ENCODE measurements around the gene CCDC154.

The CCDC154 gene

GRCh38 chr16:1461146-1461545 is 16.8 kb upstream of the CCDC154 start:
- Histone ChIP-seq H3K36me3 (peaks cover 19% of the 10 kb centered on the region), H3K4me3 (ENCODE audit: low read depth, low read length) (no peak overlapping the region), H3K4me1 (no peaks in the 10 kb centered on the region), H3K9me3 (no peaks in the 10 kb centered on the region), H3K27me3 (no peaks in the 10 kb centered on the region)
- no peak for TF ChIP-seq CTCF (IDR thresholded peaks at IDR 0.05; ENCODE audit: low read depth, low read length)
- peak; percentile 32 for DNase-seq

DNA sequence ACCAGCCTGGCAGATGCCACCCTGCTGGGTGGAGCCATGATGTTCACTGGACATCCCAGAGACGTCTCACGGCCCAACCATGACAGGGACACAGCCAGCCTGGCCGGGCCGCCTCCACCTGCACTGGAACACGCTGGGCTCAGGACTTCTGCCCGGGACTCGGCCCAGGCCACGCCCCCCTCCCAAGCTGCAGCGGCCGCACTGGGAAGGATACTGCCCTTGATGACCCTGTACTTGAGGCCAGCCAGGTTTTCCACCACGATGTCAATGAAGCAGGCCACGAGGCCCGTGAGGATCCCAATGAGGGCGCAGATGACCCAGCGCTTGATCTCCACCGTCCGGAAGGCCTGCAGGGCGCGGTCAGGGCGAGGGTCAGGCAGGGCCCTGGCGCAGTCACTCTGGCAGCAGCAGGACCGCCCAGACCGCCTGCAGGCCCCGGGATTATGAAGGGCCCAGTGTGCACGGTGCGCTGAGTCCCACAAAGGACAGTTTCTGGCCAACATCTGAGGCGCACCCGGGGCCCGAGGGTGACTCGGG is 16.3 kb upstream of the CCDC154 start:
- Histone ChIP-seq H3K9me3 (no peaks in the 10 kb centered on the region), H3K27me3 (no peaks in the 10 kb centered on the region), H3K4me3 (ENCODE audit: low read depth, low read length) (no peak overlapping the region), H3K4me1 (no peaks in the 10 kb centered on the region), H3K36me3 (peaks cover 19% of the 10 kb centered on the region)
- no peak for DNase-seq
- TF ChIP-seq CTCF (IDR thresholded peaks at IDR 0.05; ENCODE audit: low read depth, low read length), result no peak

- no peak for TF ChIP-seq CTCF (IDR thresholded peaks at IDR 0.05; ENCODE audit: low read depth, low read length)
- DNase-seq, result no peak
- Histone ChIP-seq H3K9me3 (no peaks in the 10 kb centered on the region), H3K4me3 (ENCODE audit: low read depth, low read length) (no peak overlapping the region), H3K4me1 (no peaks in the 10 kb centered on the region), H3K36me3 (peaks cover 19% of the 10 kb centered on the region), H3K27me3 (no peaks in the 10 kb centered on the region)
These were observed 15.6 kb upstream of the CCDC154 start for GRCh38 chr16:1459967-1460366.

- Histone ChIP-seq H3K4me1 (no peaks in the 10 kb centered on the region), H3K4me3 (ENCODE audit: low read depth, low read length) (no peak overlapping the region), H3K36me3 (peaks cover 19% of the 10 kb centered on the region), H3K27me3 (no peaks in the 10 kb centered on the region), H3K9me3 (no peaks in the 10 kb centered on the region)
- DNase-seq, result no peak
- no peak for TF ChIP-seq CTCF (IDR thresholded peaks at IDR 0.05; ENCODE audit: low read depth, low read length)
These were observed 14.6 kb upstream of the CCDC154 start for GRCh38 chr16:1458977-1459341.

- Histone ChIP-seq H3K36me3 (peaks cover 22% of the 10 kb centered on the region), H3K27me3 (no peaks in the 10 kb centered on the region), H3K9me3 (no peaks in the 10 kb centered on the region), H3K4me3 (ENCODE audit: low read depth, low read length) (no peak overlapping the region), H3K4me1 (no peaks in the 10 kb centered on the region)
- TF ChIP-seq CTCF (IDR thresholded peaks at IDR 0.05; ENCODE audit: low read depth, low read length), result no peak
- DNase-seq, result no peak
These were observed 14.1 kb upstream of the CCDC154 start for GRCh38 chr16:1458336-1458976.

DNA sequence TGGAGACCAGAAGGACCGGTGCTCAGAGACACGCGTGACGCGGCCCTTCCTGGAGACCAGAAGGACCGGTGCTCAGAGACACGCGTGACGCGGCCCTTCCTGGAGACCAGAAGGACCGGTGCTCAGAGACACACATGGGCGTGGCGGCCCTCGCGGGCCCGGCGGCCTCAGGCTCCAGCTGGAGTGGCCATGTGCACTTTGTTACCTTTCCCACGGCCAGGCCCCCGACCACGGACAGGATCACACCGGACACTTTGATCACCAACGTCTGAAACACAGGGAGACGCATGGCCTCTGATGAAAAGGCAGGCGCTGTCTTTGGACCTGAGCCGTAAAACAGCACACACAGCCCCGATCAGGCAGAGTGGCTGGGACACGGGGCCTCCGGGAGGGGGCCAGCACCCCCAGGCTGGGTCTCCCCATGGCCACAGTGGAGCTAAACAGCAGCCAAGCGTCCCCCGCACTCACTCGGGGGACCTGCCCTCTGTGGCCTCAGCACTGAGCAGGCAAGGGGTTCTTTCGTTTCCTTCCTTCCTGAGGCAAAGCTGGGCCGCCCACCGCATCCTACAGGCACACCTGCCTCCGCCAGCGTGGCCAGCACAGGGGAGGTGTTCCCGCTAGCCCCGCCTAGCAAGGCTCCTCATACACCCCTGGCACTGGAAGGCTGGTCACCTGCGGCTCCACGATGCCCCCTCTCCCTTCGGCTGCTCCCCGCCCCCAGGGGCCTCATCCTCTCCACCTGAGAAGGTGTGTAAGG is 13.3 kb upstream of the CCDC154 start:
- Histone ChIP-seq H3K9me3 (no peaks in the 10 kb centered on the region), H3K27me3 (no peaks in the 10 kb centered on the region), H3K4me1 (no peaks in the 10 kb centered on the region), H3K4me3 (ENCODE audit: low read depth, low read length) (no peak overlapping the region), H3K36me3 (peaks cover 28% of the 10 kb centered on the region)
- no peak for TF ChIP-seq CTCF (IDR thresholded peaks at IDR 0.05; ENCODE audit: low read depth, low read length)
- DNase-seq, result no peak

All from BE2C (cell line).